ENCODE data around the gene SOX6.

- no peak for TF ChIP-seq CTCF (IDR thresholded peaks at IDR 0.05)
- TF ChIP-seq POLR2A (IDR thresholded peaks at IDR 0.05), result no peak
- no peak for TF ChIP-seq POLR2AphosphoS5 (IDR thresholded peaks at IDR 0.05)
Measured at GRCh38 chr11:16117989-16118756, 238.2 kb downstream of the SOX6 start.
